WTC11 (cell line): ENCODE measurements around the gene HAND2. TPM values are rescaled to one million over a fixed set of nuclear protein-coding genes. Genes with fewer than 3 reads are reported as not detected.

ENCODE experiments used
- ATF2 ChIP-seq: sonication (generic); formaldehyde crosslinking; IDR thresholded peaks from 2 replicates; pipeline ENCODE4 v1.8.1; 2022; ENCODE audit warnings: low read depth, missing genetic modification reagents, borderline replicate concordance
- ETV6 ChIP-seq: sonication (generic); formaldehyde crosslinking; IDR thresholded peaks from 2 replicates; pipeline ENCODE4 v1.8.1; 2022; ENCODE audit warnings: mild to moderate bottlenecking, missing genetic modification reagents
- PREB ChIP-seq: sonication (generic); formaldehyde crosslinking; IDR thresholded peaks from 2 replicates; pipeline ENCODE4 v1.8.1; 2022; ENCODE audit warnings: mild to moderate bottlenecking, missing genetic modification reagents, moderate library complexity, borderline replicate concordance
- RELA ChIP-seq: sonication (generic); formaldehyde crosslinking; IDR thresholded peaks from 2 replicates; pipeline ENCODE4 v1.8.1; 2022; ENCODE audit warnings: missing genetic modification reagents, mild to moderate bottlenecking, borderline replicate concordance
- SOX15 ChIP-seq: fragments of 250-450 bp; sonication (Bioruptor Pico); IDR thresholded peaks from 2 replicates; pipeline ENCODE4 v1.9.0; 2021; ENCODE audit warnings: mild to moderate bottlenecking
- TEAD1 ChIP-seq: sonication (generic); formaldehyde crosslinking; IDR thresholded peaks from 2 replicates; pipeline ENCODE4 v1.8.0; 2022; ENCODE audit warnings: mild to moderate bottlenecking, missing genetic modification reagents
- total RNA-seq: library from RNA; stranded (reverse); gene quantifications from 3 replicates; pipeline ENCODE4 v1.2.3, GENCODE V29; 2021
- TF ChIP-seq, protein P1 (sequence below): sonication (generic); formaldehyde crosslinking; IDR thresholded peaks from 2 replicates; pipeline ENCODE4 v1.8.0; 2023; ENCODE audit warnings: missing genetic modification reagents, mild to moderate bottlenecking, borderline replicate concordance
- TF ChIP-seq, protein P2 (sequence below): fragments of 250-450 bp; sonication (Bioruptor Pico); IDR thresholded peaks from 2 replicates; pipeline ENCODE4 v1.9.0; 2021; ENCODE audit warnings: mild to moderate bottlenecking
- TF ChIP-seq, protein P3 (sequence below): fragments of 200-600 bp; IDR thresholded peaks from 2 replicates; pipeline ENCODE4 v1.8.0; 2022; ENCODE audit warnings: antibody characterized with exemption
- TF ChIP-seq, protein P4 (sequence below): sonication (generic); formaldehyde crosslinking; IDR thresholded peaks from 2 replicates; pipeline ENCODE4 v1.8.1; 2023; ENCODE audit warnings: mild to moderate bottlenecking, missing genetic modification reagents
- TF ChIP-seq, protein P5 (sequence below): sonication (generic); formaldehyde crosslinking; IDR thresholded peaks from 2 replicates; pipeline ENCODE4 v1.8.1; 2023; ENCODE audit warnings: mild to moderate bottlenecking, missing genetic modification reagents, moderate library complexity

Gene HAND2
- total RNA-seq, 1 experiment from 2014 or later: 0.13 TPM

GRCh38 chr4:173535957-173536356, 5.9 kb upstream of the HAND2 start (continued):
- TF ChIP-seq, protein P1, sequence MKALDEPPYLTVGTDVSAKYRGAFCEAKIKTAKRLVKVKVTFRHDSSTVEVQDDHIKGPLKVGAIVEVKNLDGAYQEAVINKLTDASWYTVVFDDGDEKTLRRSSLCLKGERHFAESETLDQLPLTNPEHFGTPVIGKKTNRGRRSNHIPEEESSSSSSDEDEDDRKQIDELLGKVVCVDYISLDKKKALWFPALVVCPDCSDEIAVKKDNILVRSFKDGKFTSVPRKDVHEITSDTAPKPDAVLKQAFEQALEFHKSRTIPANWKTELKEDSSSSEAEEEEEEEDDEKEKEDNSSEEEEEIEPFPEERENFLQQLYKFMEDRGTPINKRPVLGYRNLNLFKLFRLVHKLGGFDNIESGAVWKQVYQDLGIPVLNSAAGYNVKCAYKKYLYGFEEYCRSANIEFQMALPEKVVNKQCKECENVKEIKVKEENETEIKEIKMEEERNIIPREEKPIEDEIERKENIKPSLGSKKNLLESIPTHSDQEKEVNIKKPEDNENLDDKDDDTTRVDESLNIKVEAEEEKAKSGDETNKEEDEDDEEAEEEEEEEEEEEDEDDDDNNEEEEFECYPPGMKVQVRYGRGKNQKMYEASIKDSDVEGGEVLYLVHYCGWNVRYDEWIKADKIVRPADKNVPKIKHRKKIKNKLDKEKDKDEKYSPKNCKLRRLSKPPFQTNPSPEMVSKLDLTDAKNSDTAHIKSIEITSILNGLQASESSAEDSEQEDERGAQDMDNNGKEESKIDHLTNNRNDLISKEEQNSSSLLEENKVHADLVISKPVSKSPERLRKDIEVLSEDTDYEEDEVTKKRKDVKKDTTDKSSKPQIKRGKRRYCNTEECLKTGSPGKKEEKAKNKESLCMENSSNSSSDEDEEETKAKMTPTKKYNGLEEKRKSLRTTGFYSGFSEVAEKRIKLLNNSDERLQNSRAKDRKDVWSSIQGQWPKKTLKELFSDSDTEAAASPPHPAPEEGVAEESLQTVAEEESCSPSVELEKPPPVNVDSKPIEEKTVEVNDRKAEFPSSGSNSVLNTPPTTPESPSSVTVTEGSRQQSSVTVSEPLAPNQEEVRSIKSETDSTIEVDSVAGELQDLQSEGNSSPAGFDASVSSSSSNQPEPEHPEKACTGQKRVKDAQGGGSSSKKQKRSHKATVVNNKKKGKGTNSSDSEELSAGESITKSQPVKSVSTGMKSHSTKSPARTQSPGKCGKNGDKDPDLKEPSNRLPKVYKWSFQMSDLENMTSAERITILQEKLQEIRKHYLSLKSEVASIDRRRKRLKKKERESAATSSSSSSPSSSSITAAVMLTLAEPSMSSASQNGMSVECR (CRISPR knock-in tag): no peak
- TF ChIP-seq SOX15 (no peak), RELA (CRISPR knock-in tag) (no peak), ATF2 (CRISPR knock-in tag) (no peak), ETV6 (CRISPR knock-in tag) (no peak), TEAD1 (CRISPR knock-in tag) (no peak), PREB (CRISPR knock-in tag) (no peak)
- TF ChIP-seq, protein P2, sequence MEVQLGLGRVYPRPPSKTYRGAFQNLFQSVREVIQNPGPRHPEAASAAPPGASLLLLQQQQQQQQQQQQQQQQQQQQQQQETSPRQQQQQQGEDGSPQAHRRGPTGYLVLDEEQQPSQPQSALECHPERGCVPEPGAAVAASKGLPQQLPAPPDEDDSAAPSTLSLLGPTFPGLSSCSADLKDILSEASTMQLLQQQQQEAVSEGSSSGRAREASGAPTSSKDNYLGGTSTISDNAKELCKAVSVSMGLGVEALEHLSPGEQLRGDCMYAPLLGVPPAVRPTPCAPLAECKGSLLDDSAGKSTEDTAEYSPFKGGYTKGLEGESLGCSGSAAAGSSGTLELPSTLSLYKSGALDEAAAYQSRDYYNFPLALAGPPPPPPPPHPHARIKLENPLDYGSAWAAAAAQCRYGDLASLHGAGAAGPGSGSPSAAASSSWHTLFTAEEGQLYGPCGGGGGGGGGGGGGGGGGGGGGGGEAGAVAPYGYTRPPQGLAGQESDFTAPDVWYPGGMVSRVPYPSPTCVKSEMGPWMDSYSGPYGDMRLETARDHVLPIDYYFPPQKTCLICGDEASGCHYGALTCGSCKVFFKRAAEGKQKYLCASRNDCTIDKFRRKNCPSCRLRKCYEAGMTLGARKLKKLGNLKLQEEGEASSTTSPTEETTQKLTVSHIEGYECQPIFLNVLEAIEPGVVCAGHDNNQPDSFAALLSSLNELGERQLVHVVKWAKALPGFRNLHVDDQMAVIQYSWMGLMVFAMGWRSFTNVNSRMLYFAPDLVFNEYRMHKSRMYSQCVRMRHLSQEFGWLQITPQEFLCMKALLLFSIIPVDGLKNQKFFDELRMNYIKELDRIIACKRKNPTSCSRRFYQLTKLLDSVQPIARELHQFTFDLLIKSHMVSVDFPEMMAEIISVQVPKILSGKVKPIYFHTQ (CRISPR knock-in tag): no peak
- TF ChIP-seq, protein P3, sequence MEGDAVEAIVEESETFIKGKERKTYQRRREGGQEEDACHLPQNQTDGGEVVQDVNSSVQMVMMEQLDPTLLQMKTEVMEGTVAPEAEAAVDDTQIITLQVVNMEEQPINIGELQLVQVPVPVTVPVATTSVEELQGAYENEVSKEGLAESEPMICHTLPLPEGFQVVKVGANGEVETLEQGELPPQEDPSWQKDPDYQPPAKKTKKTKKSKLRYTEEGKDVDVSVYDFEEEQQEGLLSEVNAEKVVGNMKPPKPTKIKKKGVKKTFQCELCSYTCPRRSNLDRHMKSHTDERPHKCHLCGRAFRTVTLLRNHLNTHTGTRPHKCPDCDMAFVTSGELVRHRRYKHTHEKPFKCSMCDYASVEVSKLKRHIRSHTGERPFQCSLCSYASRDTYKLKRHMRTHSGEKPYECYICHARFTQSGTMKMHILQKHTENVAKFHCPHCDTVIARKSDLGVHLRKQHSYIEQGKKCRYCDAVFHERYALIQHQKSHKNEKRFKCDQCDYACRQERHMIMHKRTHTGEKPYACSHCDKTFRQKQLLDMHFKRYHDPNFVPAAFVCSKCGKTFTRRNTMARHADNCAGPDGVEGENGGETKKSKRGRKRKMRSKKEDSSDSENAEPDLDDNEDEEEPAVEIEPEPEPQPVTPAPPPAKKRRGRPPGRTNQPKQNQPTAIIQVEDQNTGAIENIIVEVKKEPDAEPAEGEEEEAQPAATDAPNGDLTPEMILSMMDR: no peak
- TF ChIP-seq, protein P4, sequence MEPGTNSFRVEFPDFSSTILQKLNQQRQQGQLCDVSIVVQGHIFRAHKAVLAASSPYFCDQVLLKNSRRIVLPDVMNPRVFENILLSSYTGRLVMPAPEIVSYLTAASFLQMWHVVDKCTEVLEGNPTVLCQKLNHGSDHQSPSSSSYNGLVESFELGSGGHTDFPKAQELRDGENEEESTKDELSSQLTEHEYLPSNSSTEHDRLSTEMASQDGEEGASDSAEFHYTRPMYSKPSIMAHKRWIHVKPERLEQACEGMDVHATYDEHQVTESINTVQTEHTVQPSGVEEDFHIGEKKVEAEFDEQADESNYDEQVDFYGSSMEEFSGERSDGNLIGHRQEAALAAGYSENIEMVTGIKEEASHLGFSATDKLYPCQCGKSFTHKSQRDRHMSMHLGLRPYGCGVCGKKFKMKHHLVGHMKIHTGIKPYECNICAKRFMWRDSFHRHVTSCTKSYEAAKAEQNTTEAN (CRISPR knock-in tag): no peak
- TF ChIP-seq, protein P5, sequence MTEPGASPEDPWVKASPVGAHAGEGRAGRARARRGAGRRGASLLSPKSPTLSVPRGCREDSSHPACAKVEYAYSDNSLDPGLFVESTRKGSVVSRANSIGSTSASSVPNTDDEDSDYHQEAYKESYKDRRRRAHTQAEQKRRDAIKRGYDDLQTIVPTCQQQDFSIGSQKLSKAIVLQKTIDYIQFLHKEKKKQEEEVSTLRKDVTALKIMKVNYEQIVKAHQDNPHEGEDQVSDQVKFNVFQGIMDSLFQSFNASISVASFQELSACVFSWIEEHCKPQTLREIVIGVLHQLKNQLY (CRISPR knock-in tag): no peak
- TF ChIP-seq, all 79 proteins: peak for 0
